GM19099 (cell line): Measurements from ENCODE around the gene MESP2.

Source experiments
- POLR2A ChIP-seq: IDR thresholded peaks from 3 replicates; pipeline ENCODE4 v1.6.1; 2011; ENCODE audit warnings: low read depth; ENCODE audit not compliant: insufficient read length; ENCODE audit errors: extremely low read depth

MESP2 gene

DNA sequence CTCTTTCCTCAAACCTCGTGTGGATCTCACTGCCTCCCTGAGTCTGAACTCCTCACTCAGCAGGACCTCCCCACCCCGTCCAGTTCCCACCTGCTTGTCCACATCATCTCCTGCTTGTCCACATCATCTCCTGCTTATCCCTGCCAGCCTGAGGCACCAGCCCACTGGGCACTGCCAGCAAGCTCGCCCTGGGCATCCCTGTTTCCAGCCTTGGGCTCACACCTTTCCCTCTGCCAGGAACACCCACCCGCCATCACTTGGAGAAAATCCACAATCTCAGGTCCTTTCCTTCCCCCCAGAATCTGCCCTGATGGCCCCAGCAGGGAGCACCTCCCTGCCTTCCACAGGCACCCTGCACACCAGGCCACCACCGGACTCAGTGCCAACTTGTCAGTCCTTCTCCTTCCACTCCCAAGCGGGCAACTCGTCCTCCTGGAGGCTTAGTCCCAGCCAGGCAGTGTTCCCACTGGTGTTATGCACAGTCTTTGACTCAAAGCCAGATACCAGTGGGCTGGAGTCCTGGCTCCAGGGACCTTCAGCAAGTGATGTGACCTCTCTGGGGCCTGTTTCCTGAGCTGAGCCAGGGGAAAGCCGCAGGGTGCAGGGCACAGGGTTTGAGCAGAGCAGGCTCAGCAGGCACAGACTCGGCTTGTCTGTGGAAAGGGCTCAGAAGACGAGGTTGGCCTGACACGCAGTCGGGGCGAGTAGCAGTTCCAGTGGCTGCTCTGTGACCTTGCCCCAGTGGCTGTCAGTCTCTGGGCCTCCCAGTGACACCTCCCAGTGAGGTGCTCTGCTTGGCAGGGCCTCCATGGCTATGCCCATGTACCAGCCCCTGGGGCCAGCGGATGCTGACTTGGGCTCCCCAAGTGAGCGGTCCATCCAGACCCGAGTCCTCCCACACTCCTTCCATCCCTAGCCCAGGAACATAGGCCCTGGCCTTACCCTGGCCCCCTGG lies 9.5 kb upstream of the MESP2 start:
- TF ChIP-seq POLR2A, result no peak

DNA sequence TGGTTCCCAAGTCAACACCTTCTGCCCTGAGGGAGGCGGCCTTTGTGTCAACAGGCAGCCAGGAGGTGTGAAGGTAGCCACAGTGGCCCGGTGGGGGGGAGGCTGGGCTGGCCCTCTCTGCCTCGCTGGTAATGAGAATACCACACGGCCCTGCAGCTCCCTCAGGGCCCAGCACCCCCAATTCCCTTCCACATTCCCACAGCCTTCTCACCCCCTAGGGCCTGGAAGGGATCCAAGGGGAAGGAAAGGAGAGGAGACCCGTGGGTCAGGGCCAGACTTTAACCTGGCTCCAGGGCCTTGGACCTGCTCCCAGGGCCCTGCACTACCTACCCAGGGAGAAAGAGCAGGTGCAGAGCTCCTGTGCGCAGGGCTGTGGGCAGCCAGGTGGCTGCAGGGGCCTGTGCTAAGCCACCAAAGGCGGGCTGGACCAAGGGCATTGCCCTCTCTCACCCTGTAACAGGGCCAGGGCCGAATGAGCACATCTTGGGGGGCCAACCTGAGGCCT lies 8.7 kb upstream of the MESP2 start:
- no peak for TF ChIP-seq POLR2A

DNA sequence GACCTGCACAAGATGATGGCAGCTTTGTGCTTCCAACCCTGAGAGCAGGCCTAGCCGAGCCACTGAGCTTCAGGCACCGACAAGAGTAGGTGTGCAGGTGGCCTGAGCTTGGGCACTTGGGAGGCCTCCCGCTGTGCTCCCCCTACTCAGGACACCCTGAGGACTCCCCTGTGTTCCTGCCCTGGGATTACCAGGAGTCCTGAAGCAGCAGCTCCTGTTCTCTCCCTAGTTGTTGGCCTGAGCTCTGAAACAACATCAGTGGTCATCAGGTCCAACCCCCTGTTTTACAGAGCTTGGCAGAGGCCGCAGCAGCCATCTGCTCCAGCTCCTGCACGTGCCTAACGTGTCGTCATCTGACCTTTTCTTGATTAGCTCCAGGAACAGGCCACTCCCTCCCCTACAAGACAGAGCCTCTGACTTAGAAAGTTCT lies 8.0 kb upstream of the MESP2 start:
- TF ChIP-seq POLR2A, result no peak

DNA sequence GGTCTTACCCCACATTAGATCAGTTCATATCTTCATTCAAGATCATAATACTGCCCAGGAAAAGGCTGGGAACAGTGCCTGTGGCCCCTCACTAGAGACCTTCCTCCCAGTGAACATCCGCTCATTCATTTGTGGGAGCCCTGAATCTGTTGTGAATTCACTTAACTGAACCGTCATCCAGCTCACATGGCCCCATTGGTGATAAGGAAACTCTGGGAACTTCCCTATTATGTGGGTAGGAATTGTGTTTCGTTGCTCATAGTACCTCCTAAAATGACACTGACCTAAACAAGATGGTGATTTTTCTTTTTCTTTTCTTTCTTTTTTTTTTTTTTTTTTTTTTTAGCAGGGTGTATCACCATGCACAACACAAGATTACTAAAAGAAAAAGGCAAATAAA lies 6.8 kb upstream of the MESP2 start:
- TF ChIP-seq POLR2A, result no peak

DNA sequence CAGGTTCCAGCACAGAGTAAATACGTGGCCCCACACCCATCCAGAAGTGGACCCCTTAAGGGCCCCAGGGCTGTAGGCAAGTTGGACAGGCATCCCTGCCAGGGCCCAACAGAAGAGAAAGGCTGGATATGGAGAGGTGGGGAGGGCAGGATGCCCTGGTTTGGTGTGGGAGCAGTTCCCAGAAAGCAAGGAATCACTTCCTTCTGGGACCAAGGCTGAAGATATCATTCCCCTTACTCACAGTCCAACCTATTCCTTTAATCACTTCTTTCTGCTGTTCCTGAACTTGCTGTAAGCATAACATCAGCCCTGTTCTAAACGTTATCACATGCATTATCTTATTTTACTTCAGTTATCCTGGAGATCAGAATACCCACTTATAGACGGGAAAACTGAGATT lies 6.1 kb upstream of the MESP2 start:
- TF ChIP-seq POLR2A, result no peak

DNA sequence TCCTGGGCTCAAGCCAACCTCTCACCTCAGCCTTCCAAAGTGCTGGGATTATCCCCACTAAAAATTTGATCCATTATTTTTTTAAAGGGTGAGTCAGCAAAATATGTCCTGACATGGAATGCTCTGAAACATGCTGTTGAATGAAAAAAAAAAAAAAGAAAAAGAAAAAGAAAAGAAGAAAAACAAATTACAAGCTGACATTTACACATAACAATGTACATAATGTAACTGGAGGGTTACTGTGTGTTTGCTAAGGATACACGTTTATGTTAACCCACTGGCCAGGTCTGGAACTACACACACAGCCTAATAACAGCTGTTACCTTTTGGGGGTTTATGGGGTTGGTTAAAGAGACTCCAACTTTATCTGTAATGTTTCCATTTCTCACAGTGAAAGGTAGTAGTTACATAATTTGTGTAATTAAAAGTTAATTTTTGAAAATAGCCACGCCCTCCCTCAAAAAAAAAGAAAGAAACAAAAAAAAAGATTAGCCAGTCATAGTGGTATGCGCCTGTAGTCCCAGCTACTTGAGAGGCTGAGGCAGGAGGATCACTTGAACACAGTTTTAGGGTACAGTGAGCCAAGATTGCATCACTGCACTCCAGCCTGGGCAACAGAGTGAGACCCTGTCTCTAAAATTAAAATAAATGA lies 3.1 kb upstream of the MESP2 start:
- TF ChIP-seq POLR2A, result no peak

DNA sequence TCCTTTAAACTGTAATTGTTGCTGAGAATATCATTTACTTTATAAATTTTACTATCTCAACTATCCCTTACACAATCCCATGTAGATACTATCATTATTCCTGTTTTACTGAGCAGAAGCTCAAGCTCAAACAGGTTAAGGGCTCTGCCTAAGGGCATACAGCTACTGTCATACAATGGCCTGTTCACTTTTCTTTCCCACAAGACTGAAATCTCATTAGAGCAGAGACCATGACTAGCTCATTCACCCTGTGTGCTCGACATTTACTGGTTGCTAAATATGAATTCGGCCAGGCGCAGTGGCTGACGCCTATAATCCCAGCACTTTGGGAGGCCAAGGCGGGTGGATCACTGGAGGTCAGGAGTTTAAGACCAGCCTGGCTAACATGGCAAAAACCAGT lies 1.6 kb upstream of the MESP2 start:
- no peak for TF ChIP-seq POLR2A

DNA sequence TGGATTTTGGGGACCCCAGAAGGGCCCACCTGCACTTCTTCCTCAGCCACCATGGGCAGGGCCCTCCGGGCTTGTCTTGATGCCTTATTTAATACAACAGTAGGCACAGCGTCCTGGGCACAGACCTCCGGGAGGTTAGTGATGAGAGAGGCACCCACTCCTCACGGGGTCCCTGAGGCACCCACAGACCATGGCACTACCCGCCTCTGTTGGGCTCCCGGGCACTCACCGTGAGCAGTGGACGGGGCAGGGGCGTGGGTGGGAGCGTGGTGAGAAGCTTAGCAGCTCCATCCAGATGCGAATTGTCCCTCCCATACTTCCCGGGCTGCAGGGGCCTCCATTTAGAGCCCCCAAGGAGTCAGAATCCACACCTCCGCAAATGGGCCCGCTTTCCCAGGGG lies 317 bp upstream of the MESP2 start:
- no peak for TF ChIP-seq POLR2A

DNA sequence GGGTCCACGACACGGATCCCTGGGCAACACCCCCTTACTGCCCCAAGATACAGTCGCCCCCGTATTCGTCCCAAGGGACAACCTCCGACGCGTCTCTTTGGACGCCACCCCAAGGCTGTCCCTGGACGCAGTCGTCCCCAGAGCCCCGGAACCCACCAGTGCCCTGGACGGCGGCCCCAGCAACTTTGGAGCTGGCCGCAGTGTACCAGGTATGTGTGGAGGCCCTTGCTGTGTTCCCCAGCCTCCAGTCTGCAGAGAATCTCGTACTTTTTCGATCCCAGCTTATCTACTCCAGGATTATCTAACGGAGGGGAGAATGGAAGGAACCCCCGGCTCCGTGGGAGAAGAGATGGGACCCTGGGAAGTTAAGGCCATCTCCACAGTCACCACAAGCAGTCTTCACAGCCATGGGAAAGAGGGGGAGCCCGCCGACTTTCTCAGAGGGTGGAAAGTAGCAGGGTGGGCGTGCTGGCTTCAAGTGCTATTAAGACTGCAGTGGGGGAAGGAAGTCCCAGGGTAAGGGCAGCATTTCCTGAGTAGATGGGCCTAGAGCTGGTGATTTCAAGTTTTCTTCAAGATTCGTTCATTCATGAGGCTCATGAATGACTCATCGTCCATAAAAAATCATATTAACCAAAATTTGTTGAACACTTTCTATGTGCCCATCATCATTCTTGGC lies 1.1 kb downstream of the MESP2 start:
- TF ChIP-seq POLR2A, result no peak

DNA sequence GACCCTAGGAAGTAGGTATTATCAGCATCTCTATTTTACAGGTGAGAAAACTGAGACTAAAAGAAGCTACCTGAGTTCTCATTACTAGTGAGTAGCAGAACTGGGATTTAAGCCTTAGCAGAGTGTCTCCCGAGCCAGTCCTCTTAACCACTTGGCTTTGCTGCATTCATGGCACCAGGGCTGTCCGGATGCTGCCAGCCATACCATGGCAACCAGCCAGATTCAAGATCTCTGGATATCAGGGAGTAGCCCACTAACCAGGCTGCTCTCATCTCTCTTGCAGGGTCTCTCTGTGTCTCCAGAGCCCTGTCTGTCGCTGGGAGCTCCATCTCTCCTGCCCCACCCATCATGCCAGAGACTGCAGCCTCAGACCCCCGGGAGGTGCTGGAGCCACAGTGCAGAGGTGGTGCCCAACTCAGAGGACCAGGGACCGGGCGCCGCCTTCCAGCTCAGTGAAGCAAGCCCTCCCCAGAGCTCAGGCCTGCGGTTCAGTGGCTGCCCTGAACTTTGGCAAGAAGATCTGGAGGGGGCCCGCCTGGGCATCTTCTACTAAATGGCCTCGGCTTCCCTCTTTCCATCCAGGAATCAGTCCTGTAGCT lies 1.7 kb downstream of the MESP2 start:
- no peak for TF ChIP-seq POLR2A

DNA sequence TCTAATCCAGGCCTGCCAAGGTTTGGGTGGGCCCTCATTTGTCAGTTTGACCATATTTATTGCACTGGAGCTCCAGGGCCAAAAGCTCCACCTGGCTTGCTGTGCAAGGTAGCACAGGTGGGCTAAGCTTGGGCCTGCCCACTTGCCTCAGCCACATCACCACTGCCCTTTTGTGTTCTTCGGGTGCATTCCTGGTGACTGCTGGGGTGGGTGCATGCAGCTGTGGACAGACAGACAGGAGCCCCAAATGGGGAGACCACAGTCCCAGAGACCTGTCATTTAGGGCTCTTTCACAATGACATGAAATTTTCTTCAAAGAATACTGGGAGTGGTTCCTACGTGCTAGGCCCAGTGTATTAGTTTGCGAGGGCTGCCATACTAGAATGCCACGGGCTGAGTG lies 2.7 kb downstream of the MESP2 start:
- no peak for TF ChIP-seq POLR2A

DNA sequence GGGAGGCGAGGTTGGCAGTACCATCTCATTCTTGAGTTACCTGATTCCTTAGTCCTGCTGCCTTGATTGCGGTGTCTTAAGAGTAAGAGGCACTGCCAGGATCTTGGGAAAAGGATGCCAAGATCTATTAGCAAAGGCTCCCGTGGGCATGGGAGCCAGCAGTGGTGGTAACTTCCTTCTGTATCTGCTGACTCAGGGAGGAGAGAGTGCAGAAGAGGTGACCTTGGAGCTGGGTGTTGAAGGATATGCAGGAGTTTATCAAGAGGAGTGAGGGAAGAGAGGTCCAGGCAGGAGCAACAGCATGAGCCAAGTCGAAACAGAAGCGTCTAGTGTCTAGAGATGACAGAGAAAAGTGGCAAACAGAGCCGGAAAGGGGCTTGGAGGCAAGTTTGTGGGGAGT lies 4.5 kb downstream of the MESP2 start:
- no peak for TF ChIP-seq POLR2A

DNA sequence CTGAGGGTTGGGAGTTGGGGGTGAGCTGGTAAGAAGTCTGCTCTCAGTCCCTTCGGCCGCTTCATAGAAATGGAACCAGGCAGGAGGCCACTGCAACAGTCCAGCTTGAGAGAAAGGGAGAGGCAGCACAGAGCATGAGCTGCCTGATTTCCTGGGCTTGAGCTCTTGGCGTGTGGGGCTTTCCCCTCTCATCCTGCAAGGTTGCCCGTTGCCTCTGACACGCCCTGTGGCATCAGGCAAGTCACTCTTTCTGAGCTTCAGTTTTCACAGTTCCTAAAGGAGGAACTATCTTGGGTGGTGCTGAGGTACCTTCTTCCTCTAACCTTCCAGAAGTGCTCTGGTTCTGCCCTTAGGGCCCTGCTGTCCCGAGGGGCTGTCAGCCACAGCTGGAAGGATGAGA lies 4.9 kb downstream of the MESP2 start:
- no peak for TF ChIP-seq POLR2A

DNA sequence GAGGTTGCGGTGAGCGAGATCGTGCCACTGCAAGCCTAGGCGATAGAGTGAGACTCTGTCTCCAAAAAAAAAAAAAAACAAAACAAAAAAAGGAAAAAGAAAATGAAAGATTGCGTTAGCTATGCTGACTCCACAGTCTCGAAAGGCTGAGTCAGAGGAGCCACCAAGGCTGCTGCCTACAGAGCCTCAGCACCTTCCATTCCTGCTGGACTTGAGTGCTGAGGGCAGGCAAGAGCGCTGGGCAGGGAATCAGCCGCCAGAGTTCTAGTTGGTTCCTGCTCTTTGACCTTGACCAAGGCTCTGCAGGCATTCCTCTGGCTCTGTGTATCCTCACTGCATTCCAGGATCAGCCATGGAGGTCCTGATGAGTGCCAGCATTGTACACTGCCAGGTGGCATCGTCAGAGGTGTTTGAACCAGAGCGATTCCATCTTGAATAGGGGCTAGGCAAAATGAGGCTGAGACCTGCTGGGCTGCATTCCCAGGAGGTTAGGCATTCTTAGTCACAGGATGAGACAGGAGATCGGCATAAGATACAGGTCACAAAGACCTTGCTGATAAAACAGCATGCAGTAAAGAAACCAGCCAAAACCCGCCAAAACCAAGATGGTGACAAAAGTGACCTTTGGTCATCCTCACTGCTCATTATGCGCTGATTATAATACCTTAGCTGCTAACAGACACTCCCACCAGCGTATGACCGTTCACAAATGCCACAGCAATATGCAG lies 5.9 kb downstream of the MESP2 start:
- TF ChIP-seq POLR2A, result no peak
